Activated CD8-positive, alpha-beta memory T cell treated with anti-CD3 and anti-CD28 coated beads, Interleukin-2, amount 50 U/mL, for 48 hours (primary cell): ENCODE data around the gene ATP13A1.
"Not testable (repeated sequence)": the region's sequence is repeated elsewhere in the genome, so short reads cannot be mapped to it uniquely, and the experiment has no call there.

Experiments
- DNase-seq: peaks from one replicate; pipeline ENCODE4 v3.0.0-alpha.2; 2020

Gene ATP13A1

DNA sequence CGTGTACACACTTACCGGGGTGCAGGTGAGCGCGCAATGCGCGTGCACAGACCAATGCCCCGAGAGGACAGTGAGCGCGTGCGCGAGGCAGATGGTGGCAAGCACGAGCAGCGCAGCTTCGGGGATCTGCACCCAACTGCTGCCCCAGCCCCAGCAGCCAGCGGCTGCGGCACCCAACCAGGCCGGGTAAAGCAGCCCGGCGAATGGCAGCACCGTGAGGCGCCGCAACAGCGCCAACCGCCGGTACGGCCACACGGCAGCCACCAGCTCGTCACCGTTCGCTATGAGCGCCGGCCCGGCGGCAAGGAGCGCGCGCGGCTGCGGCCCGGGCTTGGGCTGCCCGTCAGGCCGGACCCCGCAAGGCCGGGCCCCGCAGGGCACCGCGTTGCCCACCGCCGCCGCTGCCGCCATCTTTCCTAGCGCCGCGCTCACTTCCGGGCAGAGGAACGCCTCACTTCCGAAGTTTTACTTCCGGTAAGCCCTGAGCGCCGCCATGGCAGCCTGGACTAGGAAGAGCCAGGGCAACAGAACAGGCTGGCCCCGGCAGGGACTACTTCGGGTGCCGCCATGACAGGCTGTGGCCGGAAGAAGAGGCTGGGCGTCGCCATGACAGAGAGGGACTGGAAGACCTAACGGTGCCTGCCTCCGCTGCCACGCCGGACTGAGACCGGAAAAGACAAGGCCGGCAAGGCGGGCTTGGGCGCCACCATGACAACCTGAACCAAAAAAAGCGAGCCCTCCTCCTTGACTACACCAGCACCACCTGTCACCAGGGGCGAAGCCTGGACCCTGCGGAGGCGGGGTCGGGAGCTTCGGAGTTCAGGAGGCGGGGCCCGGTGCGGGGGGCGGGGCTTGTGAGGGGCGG lies at the start of gene ATP13A1:
Gene ATP13A1, minus strand, starts transcription at position 421 of the 865 bp plus-strand sequence. Its CDS starts 10 bp downstream, at position 411.
- peak; percentile 94 for DNase-seq

DNA sequence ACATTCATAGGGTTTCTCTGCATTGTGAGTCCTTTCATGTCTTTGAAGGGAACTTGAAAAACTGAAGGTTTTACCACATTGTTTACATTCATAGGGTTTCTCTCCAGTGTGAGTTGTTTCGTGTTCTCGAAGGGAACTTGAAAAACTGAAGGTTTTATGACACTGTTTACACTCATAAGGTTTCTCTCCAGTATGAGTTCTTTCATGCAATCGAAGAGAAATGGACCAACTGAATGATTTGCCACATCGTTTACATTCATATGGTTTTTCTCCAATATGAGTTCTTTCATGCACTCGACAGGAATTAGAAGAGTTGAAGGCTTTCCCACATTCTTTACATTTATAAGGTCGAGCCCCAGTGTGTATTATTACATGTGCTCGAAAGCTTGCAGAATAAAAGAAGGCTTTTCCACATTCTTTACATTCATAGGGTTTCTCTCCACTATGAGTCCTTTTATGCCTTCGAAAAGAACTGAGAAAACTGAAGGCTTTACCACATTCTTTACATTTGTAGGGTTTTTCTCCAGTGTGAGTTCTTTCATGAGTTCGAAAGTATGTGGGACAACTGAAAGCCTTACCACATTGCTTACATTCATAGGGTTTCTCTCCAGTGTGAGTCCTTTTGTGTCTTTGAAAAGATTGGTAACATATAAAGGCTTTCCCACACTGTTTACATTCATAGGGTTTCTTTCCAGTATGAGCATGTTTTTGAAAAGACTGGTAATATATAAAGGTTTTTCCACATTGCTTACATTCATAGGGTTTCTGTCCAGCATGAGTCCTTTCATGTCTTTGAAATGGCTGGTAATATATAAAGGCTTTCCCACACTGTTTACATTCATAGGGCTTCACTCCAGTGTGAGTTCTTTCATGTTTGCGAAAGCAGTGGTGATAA lies 48.7 kb upstream of the ATP13A1 start:
- no peak for DNase-seq

DNA sequence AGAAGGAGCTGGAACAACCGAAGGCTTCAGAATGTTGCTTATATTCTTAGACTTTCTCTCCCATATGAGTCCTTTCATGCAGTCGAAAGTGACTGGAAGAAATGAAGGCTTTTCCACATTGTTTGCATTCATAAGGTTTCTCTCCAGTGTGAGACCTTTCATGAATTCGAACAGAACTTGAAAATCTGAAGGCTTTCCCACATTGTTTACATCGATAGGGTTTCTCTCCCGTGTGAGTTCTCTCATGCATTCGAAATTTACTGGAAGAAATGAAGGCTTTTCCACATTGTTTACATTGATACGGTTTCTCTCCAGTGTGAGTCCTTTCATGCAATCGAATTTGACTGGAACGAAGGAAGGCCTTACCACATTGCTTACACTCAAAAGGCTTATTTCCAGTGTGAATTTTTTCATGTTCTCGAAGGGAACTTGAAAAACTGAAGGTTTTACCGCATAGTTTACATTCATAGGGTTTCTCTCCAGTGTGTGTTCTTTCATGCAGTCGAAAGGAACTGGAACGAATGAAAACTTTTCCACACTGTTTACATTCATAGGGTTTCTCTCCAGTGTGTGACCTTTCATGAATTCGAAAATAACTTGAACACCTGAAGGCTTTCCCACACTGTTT lies 47.9 kb upstream of the ATP13A1 start:
- DNase-seq, result no peak

DNA sequence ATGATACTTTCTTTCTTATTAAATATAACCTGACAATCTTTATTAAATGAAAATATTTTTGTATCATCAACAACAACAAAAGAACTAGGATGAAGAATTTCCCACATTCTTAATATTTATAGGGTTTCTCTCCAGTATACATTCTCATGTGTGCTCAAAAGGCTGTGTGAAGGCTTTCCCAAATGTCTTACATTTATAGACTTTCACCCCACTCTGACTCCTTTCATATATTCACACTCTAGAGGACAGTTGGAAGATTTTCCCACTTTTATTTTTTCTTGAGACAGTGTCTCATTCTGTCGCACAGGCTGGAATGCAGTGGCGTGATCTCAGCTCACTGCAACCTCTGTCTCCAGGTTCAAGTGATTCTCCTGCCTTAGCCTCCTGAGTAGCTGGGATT lies 47.0 kb upstream of the ATP13A1 start:
- DNase-seq, result no peak

DNA sequence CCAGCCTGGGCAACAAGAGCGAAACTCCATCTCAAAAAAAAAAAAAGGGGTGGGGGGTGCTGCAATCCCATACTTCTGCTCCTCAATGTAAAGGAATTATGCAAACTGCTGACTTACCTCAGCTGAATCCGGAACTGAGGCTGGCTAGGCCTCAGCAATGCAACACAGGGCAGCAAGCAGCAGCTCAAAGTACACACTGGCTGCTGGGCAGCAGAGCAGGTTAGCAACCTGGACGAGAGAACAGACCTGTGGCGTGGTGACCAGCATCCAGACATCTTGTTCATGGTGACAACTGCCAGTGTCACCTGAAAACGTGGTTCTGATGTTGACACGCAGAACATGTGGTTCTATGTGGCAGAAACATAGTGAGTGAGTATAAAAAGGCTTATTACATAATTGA lies 41.4 kb upstream of the ATP13A1 start:
- no peak for DNase-seq

DNA sequence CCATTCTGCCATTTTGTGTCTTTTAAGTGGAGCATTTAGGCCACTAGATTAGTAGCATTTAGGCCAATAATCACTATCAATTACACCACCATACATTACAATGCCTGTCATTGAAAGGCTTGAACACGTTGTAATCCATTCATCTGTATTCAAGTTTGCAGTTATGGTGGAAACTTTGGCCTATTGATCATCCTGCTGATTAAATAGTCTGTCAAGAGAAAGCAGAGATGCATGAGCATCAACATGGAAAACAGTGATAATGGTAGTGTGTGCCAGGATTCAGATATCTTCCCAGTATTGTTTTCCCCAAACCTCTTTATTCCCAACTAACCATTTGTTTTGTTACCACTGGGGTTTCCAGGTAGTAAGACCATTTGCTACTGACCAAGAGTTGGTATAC lies 37.0 kb upstream of the ATP13A1 start:
- DNase-seq, result not testable (repeated sequence)

DNA sequence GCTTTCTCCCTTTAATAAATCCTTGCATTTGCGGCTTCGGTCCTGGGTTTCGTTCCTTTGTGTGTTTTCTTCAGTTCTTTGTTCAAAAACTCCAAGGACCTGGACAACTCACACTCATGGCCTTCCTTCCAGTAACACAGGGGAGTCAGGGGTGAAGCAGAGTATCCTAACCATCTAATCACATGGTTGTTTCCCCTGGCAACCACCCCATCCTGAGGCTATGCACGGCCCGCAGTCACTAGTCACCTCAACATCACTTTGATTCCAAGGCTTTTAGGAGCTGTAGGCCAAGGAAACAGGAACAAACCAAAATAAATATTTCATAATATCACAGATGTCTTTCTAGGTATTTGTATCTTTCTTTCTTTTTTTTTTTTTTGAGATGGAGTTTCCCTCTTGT lies 34.1 kb upstream of the ATP13A1 start:
- no peak for DNase-seq

DNA sequence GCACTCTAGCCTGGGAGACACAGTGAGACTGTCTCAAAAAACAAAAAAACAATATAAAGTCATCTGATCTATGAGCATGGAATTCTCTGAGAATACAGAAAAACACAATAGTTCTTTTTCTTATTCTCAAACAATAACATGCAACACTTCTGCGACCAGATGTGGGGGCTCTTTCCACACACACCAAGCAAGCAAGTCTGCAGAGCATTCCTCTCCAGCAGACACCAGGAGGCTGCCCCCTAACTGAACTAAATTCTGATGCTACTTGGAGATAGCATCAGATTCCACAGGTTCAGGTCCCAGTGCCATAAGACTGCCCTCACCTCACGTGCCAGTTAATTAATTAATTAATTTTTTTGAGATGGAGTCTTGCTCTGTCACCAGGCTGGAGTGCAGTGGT lies 32.9 kb upstream of the ATP13A1 start:
- no peak for DNase-seq

DNA sequence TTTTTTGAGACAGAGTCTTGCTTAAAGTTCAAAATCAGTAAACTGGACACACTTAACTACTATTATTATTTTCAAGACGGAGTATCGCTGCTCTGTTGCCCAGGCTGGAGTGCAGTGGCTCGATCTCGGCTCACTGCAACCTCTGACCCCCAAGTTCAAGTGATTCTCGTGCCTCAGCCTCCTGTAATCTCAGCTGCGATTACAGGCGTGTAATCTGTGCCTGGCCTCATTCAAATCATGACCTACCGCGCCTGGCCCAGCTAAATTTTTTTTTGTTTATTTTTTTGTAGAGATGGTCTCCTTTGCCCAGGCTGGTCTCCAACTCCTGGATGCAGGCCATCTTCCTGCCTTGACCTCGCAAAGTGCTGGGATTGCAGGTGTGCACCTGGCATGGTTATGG lies 28.2 kb upstream of the ATP13A1 start:
- DNase-seq, result peak; percentile 18

DNA sequence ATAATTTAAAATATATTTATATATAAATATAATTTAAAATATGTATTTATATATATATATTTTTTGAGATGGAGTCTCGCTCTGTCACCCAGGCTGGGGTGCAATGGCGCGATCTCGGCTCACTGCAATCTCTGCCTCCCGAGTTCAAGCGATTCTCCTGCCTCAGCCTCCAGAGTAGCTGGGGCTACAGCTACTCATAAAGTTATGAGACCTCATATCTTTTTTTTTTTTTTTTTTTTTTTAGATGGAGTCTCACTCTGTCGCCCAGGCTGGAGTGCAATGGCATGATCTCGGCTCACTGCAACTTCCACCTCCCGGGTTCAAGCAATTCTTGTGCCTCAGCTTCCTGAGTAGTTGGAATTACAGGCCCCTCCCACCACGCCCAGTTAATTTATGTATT lies 25.5 kb upstream of the ATP13A1 start:
- DNase-seq, result peak; percentile 44

DNA sequence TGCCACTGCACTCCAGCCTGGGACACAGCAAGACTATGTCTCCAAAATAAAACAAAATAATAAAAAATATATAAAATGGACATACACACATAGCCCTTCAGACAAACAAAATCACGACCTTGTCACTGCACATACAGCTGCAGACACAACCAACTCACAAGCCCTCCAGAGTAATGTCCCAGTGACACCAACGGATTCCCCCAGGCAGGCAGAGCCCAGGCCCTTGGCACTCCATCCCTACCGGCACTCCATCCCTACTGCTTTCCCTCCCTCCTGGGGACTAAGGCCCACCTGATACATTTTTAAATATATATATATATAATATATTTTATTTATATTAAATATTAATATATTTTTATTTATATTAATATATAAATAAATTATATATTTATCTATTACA lies 23.6 kb upstream of the ATP13A1 start:
- peak; percentile 51 for DNase-seq

DNA sequence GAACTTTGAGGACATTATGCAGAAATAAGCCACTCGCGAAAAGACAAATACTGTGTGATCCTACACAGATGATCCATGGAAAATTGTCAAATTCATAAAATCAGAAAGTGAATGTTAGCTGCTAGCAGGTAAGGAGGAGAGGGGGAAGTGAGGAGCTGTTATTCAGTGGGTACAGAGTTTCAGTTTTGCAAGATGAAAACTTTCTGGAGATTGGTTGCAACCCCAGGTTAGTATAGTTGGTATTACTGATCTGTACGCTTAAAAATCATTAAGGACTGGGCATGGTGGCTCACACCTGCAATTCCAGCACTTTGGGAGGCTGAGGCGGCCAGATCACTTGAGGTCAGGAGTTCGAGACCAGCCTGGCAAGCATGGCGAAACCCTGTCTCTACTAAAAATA lies 23.1 kb upstream of the ATP13A1 start:
- DNase-seq, result no peak

DNA sequence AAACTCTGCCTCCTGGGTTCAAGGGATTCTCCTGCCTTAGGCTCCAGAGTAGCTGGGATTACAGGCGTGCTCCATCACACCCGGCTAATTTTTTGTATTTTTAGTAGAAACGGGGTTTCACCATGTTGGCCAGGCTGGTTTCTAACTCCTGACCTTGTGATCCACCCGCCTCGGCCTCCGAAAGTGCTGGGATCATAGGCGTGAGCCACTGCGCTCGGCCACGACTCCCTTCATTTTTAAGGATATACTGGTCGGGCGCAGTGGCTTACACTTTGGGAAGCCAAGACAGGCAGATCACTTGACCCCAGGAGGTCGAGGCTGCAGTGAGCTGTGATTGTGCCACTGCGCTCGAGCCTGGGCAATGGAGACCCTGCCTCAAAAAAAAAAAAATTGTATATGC lies 22.6 kb upstream of the ATP13A1 start:
- DNase-seq, result peak; percentile 44

DNA sequence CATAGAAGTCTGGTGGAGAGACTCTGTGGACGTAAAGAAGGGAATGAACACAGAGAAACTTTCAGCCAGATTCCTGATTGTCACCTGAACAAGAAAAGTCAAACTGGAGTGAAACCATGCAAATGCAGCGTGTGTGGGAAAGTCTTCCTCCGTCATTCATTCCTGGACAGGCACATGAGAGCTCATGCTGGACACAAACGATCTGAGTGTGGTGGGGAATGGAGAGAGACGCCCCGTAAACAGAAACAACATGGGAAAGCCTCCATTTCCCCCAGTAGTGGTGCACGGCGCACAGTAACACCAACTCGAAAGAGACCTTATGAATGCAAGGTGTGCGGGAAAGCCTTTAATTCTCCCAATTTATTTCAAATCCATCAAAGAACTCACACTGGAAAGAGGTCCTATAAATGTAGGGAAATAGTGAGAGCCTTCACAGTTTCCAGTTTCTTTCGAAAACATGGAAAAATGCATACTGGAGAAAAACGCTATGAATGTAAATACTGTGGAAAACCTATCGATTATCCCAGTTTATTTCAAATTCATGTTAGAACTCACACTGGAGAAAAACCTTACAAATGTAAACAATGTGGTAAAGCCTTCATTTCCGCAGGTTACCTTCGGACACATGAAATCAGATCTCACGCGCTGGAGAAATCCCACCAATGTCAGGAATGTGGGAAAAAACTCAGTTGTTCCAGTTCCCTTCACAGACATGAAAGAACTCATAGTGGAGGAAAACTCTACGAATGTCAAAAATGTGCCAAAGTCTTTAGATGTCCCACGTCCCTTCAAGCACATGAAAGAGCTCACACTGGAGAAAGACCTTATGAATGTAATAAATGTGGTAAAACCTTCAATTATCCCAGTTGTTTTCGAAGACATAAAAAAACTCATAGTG lies 15.9 kb upstream of the ATP13A1 start:
- peak; percentile 22 for DNase-seq

DNA sequence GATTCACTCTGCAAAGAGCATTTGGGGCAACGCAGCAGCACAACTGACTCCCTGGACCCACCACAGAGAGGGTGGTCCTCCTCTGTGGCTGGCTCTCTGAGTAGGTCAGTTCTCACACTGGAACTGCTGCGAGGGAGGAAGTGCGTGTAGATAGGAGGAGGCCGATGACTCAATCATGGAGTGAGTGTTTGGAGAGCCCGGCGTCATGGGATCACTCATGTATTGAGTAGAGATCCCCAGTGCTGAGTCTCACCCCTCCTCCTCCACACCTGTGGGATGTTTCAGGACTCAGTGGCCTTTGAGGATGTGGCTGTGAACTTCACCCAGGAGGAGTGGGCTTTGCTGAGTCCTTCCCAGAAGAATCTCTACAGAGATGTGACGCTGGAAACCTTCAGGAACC lies 14.1 kb upstream of the ATP13A1 start:
- peak; percentile 43 for DNase-seq

DNA sequence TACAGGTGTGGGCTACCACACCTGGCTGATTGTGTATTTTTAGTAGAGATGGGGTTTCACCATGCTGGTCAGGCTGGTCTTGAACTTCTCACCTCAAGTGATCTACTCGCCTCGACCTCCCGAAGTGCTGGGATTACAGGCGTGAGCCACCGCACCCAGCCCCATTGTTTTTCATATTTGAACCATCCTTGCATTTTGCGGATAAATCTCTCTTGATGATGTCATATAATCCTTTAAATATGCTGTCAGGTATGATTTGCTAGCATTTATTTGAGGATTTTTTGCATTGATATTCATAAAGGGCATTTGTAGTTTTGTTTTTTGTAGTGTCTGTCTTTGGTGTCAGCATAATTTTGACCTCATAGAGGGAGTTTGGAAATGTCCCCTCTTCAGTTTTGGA lies 10.8 kb upstream of the ATP13A1 start:
- peak; percentile 30 for DNase-seq

DNA sequence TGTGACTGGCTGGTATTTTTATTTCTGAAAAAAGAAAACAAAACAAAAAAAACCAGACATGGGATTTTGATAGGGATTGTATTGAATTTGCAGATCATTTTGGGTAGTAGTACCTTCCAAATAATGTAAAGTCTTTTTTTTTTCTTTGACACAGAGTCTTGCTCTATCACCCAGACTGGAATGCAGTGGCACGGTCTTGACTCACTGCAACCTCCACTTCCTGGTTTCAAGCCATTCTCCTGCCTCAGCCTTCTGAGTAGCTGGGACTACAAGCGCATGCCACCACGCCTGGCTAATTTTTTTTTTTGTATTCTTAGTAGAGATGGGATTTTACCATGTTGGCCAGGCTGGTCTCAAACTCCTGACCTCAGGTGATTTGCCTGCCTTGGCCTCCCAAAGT lies 9.3 kb upstream of the ATP13A1 start:
- no peak for DNase-seq

DNA sequence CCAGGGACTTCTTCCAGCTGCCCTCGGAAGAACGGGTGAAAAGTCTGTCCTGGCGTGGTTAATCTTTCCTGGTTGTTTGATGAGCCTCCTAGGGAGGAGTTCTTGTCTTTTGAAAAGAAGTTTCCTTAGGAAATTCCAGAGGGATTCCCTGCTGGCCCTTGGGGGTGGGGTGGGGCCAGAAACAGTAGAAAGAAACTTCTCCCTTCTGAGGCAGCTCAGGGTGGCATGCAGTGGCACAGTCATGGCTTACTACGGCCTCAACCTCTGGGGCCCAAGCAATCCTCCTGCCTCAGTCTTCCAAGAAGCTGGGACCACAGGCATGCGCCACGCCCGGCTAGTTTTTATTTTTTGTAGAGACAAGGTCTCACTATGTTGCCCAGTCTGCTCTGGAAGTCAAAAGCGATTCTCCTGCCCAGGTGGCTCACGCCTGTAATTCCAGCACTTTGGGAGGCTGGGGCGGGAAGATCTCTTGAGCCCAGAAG lies 6.6 kb upstream of the ATP13A1 start:
- DNase-seq, result peak; percentile 56

DNA sequence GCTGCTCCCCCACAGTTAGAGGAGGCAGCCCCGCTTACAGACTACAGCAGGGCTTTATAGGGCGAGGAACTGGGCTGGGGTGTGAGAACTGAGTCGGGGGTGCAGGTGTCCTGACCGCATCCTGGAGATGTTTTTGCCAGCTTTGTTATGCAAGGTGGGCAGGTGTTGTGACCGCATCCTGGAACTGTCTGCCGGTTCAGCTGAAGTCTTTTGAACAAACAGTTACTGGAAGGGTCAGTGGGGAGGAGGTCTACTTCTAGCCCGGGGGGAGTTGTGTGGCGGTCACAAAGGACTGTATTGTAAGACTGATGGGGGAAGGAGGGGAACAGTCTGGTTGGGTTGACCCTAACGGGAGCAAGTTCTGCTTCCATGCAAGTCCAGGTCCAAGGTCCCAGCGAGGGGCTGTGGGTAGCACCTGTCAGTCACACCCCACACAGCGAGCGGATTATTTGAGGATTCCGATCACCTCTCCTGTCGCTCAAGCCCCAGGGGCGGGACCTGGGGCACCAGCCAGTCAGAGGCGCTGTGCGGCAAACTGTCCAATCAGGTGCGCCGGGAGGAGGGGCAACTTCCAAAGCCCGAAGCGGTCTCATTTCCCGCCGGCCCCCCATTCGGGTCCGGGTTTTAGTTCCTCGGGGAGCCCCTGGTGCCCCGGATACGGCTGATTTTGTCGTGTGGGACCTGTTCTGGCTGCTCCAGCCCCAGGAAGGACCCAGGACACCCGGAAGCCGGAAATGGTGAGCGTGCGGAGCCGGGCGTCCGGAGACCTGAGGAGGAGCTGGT lies 4.9 kb upstream of the ATP13A1 start, which contains the start of gene ZNF101:
Gene ZNF101, plus strand, starts transcription at position 610 of the 783 bp plus-strand sequence. Its CDS starts 125 bp downstream, at position 735.
- peak; percentile 95 for DNase-seq

DNA sequence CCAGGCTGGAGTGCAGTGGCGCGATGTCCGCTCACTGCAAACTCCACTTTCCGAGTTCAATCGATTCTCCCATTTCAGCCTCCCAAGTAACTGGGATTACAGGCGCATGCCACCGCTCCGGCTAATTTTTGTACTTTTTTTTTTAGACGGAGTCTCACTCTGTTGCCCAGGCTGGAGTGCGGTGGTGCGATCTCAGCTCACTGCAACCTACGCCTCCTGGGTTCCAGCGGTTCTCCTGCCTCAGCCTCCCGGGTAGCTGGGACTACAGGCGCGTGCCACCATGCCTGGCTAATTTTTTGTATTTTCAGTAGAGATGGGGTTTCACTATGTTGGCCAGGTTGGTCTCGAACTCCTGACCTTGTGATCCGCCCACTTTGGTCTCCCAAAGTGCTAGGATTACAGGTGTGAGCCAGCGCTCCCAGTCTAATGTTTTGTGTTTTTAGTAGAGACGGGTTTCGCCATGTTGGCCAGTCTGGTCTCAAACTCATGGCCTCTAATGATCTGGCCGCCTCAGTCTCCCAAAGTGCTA lies 2.0 kb upstream of the ATP13A1 start:
- not testable (repeated sequence) for DNase-seq

DNA sequence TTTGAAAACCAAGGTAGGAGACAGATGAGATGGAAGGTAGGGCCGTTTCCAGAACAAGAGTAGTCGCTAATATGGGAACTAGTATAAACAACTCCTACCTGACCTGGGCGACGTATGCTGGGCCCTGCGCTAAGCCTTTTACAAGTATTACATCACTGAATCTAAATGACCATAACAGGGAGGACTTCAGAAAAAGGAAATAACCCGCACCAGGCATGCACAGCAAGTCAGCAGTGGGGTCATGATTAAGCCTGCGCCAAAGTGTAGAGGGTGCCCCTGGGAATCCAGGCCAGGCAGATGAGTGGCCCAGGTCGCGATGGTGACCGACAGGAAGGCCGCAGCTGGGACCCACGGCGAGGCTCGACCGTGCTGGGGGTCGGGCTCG lies 613 bp downstream of the ATP13A1 start:
- no peak for DNase-seq
